ENCODE data around the gene PI4K2A.

PI4K2A gene

GRCh38 chr10:97643441-97643985, 3.0 kb downstream of the PI4K2A start (continued):
- no peak for TF ChIP-seq ZFP3 (tag by site-specific recombination; IDR thresholded peaks at IDR 0.05; ENCODE audit: low read depth)
- no peak for TF ChIP-seq ZNF398 (tag by site-specific recombination; IDR thresholded peaks at IDR 0.05)
- no peak for TF ChIP-seq ZBTB7A (tag by site-specific recombination; IDR thresholded peaks at IDR 0.05; ENCODE audit: low read depth)
- TF ChIP-seq, protein P1, sequence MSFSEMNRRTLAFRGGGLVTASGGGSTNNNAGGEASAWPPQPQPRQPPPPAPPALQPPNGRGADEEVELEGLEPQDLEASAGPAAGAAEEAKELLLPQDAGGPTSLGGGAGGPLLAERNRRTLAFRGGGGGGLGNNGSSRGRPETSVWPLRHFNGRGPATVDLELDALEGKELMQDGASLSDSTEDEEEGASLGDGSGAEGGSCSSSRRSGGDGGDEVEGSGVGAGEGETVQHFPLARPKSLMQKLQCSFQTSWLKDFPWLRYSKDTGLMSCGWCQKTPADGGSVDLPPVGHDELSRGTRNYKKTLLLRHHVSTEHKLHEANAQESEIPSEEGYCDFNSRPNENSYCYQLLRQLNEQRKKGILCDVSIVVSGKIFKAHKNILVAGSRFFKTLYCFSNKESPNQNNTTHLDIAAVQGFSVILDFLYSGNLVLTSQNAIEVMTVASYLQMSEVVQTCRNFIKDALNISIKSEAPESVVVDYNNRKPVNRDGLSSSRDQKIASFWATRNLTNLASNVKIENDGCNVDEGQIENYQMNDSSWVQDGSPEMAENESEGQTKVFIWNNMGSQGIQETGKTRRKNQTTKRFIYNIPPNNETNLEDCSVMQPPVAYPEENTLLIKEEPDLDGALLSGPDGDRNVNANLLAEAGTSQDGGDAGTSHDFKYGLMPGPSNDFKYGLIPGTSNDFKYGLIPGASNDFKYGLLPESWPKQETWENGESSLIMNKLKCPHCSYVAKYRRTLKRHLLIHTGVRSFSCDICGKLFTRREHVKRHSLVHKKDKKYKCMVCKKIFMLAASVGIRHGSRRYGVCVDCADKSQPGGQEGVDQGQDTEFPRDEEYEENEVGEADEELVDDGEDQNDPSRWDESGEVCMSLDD (tag by site-specific recombination; IDR thresholded peaks at IDR 0.05), result no peak
- no peak for TF ChIP-seq KLF1 (tag by site-specific recombination; IDR thresholded peaks at IDR 0.05)
- TF ChIP-seq GLI4 (tag by site-specific recombination; IDR thresholded peaks at IDR 0.05), result no peak
- no peak for TF ChIP-seq ZNF624 (tag by site-specific recombination; IDR thresholded peaks at IDR 0.05)
- no peak for TF ChIP-seq ZNF221 (tag by site-specific recombination; IDR thresholded peaks at IDR 0.05; ENCODE audit: borderline replicate concordance)

- Histone ChIP-seq H3K4me3 (ENCODE audit: low read depth, low read length) (no peak overlapping the region), H3K36me3 (ENCODE audit: control insufficient read depth in 2 of 2, insufficient read depth in 1 of 2, low read length in 2 of 2) (peaks cover 11 to 33% of the 10 kb centered on the region in 2 experiments), H3K27ac (ENCODE audit: extremely low read depth, low read depth, low read length) (no peak overlapping the region), H3K4me1 (ENCODE audit: control insufficient read depth, insufficient read depth, low read length) (peaks cover 2% of the 10 kb centered on the region; the same call in 1 of the 2 replicates), H3K9me3 (ENCODE audit: control insufficient read depth, insufficient read depth, low read depth, low read length) (no peaks in the 10 kb centered on the region)
- no peak for TF ChIP-seq ZNF514 (tag by site-specific recombination; IDR thresholded peaks at IDR 0.05)
- TF ChIP-seq BCL6B (tag by site-specific recombination; IDR thresholded peaks at IDR 0.05), result no peak
- TF ChIP-seq ZNF292 (tag by site-specific recombination; IDR thresholded peaks at IDR 0.05; ENCODE audit: borderline replicate concordance, low read depth), result no peak
- no peak for TF ChIP-seq KLF16 (tag by site-specific recombination; IDR thresholded peaks at IDR 0.05)
- no peak for TF ChIP-seq ZBTB1 (tag by site-specific recombination; IDR thresholded peaks at IDR 0.05)
- no peak for TF ChIP-seq SP2 (tag by site-specific recombination; IDR thresholded peaks at IDR 0.05)
- no peak for TF ChIP-seq SALL2 (tag by site-specific recombination; IDR thresholded peaks at IDR 0.05; ENCODE audit: borderline replicate concordance)
- TF ChIP-seq ZNF239 (tag by site-specific recombination; IDR thresholded peaks at IDR 0.05), result no peak
- TF ChIP-seq ZNF558 (tag by site-specific recombination; IDR thresholded peaks at IDR 0.05), result no peak
- no peak for TF ChIP-seq ZNF350 (tag by site-specific recombination; IDR thresholded peaks at IDR 0.05)
- TF ChIP-seq ZNF23 (tag by site-specific recombination; IDR thresholded peaks at IDR 0.05; ENCODE audit: borderline replicate concordance), result no peak
- no peak for TF ChIP-seq MZF1 (tag by site-specific recombination; IDR thresholded peaks at IDR 0.05; ENCODE audit: borderline replicate concordance)
- no peak for TF ChIP-seq KLF1 (tag by site-specific recombination; IDR thresholded peaks at IDR 0.05)
- TF ChIP-seq HOXA7 (CRISPR knock-in tag; IDR thresholded peaks at IDR 0.05; ENCODE audit: borderline replicate concordance), result no peak
- no peak for TF ChIP-seq ZBTB21 (tag by site-specific recombination; IDR thresholded peaks at IDR 0.05)
- TF ChIP-seq PRDM4 (tag by site-specific recombination; IDR thresholded peaks at IDR 0.05), result no peak
- no peak for TF ChIP-seq KLF10 (tag by site-specific recombination; IDR thresholded peaks at IDR 0.05)
- no peak for TF ChIP-seq ZNF214 (tag by site-specific recombination; IDR thresholded peaks at IDR 0.05; ENCODE audit: borderline replicate concordance)
- POLR2A ChIA-PET, result interaction anchor here (0.7 kb wide), 1 partner anchor 595 kb away, joined by 5 read pairs; no protein-coding TSS in a partner anchor
- CTCF ChIA-PET, result interaction anchor here (0.5 to 1.1 kb wide), 2 partner anchors 31 to 91 kb away, joined by 3 to 10 read pairs; no protein-coding TSS in a partner anchor
These were observed 4.5 kb downstream of the PI4K2A start for GRCh38 chr10:97644936-97645335.
